Heart left ventricle (tissue), 13 donors: Measurements from ENCODE around the gene TNRC6C.

Experiments
- CTCF ChIP-seq, 12 donors: fragments of 200-600 bp; sonication (generic) in 4 of 12; IDR thresholded peaks; one replicate each; pipeline versions ENCODE4 v1.5.0 to v1.8.0; 2018 to 2022; ENCODE audit warnings: antibody characterized with exemption in 12 of 12, mild to moderate bottlenecking in 5 of 12
- POLR2A ChIP-seq, 2 donors: fragments of 450-650 bp; IDR thresholded peaks; one replicate each; pipeline ENCODE4 v1.6.1; 2017; ENCODE audit warnings: antibody characterized with exemption in 2 of 2, mild to moderate bottlenecking in 2 of 2, moderate library complexity in 2 of 2
- donor health status: ischemic (EF 13 %, LVEDD 7.1; RV severe dilation, severe dysfunction).
- donor health status: DM: no; HTN: yes; CAD: no.
- donor health status: DM: no; HTN: no; CAD: no.
- donor health status: ischemic (EF 25% LVEDD 6.9; RV normal size, moderate dysfunction).
- donor health status: ischemic (EF 25% LVEDD 5.7; RV mildly dilated, moderate dysfunction).
- donor health status: ischemic (EF 35%, LVEDD 5.7; RV mildly dilated, moderate dysfunction).
- donor health status: nonischemic (EF 11% LVEDD 7.7; RV severe dilation, severe dysfunction).
- donor health status: DM: yes; HTN: yes; CAD: no.
- donor health status: PGD.
- donor health status: ischemic (EF 29% LVEDD 5.4; RV normal size, mild dysfunction).
- donor health status: nonischemic (EF 23%, LVEDD 6.1; RV moderate dilation, normal function).

DNA sequence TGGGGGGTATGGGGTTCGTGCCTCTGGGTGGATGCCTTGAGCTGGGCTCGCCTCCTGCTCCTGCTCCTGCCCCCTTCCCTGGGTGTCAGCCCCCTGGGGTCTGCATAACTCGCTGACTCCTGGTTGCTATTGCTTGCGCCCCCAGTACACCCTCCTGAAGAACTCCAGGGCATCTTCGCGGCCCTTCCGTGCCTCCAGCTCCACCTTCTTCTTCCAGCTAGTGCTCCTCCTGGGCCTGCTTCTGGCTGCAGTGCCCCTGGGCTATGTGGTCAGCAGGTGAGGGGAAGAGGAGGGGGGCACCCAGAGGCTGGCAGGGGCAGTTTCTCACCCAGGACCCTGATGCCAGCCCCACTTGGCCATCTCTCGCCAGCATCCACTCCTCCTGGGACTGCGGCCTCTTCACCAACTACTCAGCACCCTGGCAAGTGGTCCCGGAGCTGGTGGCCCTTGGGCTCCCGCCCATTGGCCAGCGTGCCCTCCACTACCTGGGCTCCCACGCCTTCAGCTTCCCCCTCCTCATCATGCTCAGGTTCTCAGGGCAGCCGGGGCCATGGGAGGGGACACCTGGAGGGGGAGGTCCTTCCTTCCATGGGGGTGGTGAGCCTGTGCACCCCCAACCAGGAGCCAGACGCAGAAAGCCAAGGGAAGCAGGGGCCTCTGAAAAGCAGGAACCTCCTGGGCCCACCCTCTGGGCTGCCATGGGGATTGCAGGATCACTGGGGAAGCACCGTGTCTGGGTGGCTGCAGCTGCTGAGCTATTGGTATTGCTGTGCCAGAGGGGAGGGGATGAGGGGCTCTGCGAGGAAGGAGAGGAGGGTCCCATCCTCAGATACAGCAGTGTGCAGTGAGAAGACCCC lies 179.9 kb downstream of the TNRC6C start:
- TF ChIP-seq POLR2A (IDR thresholded peaks at IDR 0.05), result no peak
- no peak for TF ChIP-seq CTCF (IDR thresholded peaks at IDR 0.05)
